Stimulated activated CD8-positive, alpha-beta memory T cell treated with anti-CD3 and anti-CD28 coated beads, Interleukin-12 subunit alpha, Interleukin-12 subunit beta, amount 100 ng/mL, for 1 hour (primary cell): ENCODE results near the gene ATP2B1.

ENCODE experiments used
- DNase-seq: peaks from one replicate; pipeline ENCODE4 v3.0.0-alpha.2; 2020; ENCODE audit warnings: low read depth

Gene ATP2B1

GRCh38 chr12:89539426-89540223 lies 169.0 kb downstream of the ATP2B1 start:
- DNase-seq, result no peak

- no peak for DNase-seq
Measured at GRCh38 chr12:89538897-89539296, 169.7 kb downstream of the ATP2B1 start.
